ENCODE measurements around the gene TEN1.
"Not testable (repeated sequence)": the region's sequence is repeated elsewhere in the genome, so short reads cannot be mapped to it uniquely, and the experiment has no call there.

TEN1 gene

GRCh38 chr17:76025294-76025693 is 46.3 kb downstream of the TEN1 start:
- DNase-seq (ENCODE audit: low read depth in 2 of 2): no peak

- DNase-seq (ENCODE audit: low read depth in 2 of 2): no peak
These were observed 47.7 kb downstream of the TEN1 start for GRCh38 chr17:76026714-76027158.

GRCh38 chr17:76027159-76027839 is 48.3 kb downstream of the TEN1 start, which contains the start of gene EVPL:
Gene EVPL, minus strand, starts transcription at chr17:76027306. Its CDS starts 108 bp downstream, at chr17:76027198.
- DNase-seq (ENCODE audit: low read depth in 2 of 2): no peak

- no peak for DNase-seq (ENCODE audit: low read depth in 2 of 2)
These were observed 53.2 kb downstream of the TEN1 start for GRCh38 chr17:76032073-76032779.

- DNase-seq (ENCODE audit: low read depth in 2 of 2): no peak
These were observed 53.7 kb downstream of the TEN1 start for GRCh38 chr17:76032780-76033108.

GRCh38 chr17:76033139-76033538 is 54.1 kb downstream of the TEN1 start:
- DNase-seq (ENCODE audit: low read depth in 2 of 2): no peak

- DNase-seq (ENCODE audit: low read depth in 2 of 2): no peak
These were observed 55.6 kb downstream of the TEN1 start for GRCh38 chr17:76034428-76035350.

- no peak for DNase-seq (ENCODE audit: low read depth in 2 of 2)
These were observed 57.6 kb downstream of the TEN1 start for GRCh38 chr17:76036497-76037261.

GRCh38 chr17:76038050-76038449 is 59.0 kb downstream of the TEN1 start:
- no peak for DNase-seq (ENCODE audit: low read depth in 2 of 2)

- DNase-seq (ENCODE audit: low read depth in 2 of 2): no peak
These were observed 60.1 kb downstream of the TEN1 start for GRCh38 chr17:76039121-76039520.

GRCh38 chr17:76040376-76040775 is 61.3 kb downstream of the TEN1 start:
- no peak for DNase-seq (ENCODE audit: low read depth in 2 of 2)

- not testable (repeated sequence) for DNase-seq (ENCODE audit: low read depth in 2 of 2)
These were observed 63.8 kb downstream of the TEN1 start for GRCh38 chr17:76042868-76043267.

- DNase-seq (ENCODE audit: low read depth in 2 of 2): not testable (repeated sequence)
These were observed 65.5 kb downstream of the TEN1 start for GRCh38 chr17:76044475-76045007.

GRCh38 chr17:76046064-76046463 is 67.0 kb downstream of the TEN1 start:
- DNase-seq (ENCODE audit: low read depth in 2 of 2): no peak

GRCh38 chr17:76048025-76048605 is 69.1 kb downstream of the TEN1 start:
- DNase-seq (ENCODE audit: low read depth in 2 of 2): no peak

GRCh38 chr17:76048711-76049110 is 69.7 kb downstream of the TEN1 start:
- no peak for DNase-seq (ENCODE audit: low read depth in 2 of 2)

- DNase-seq (ENCODE audit: low read depth in 2 of 2): no peak
These were observed 70.2 kb downstream of the TEN1 start for GRCh38 chr17:76049239-76049638.

- DNase-seq (ENCODE audit: low read depth in 2 of 2): no peak
These were observed 70.9 kb downstream of the TEN1 start for GRCh38 chr17:76049836-76050537.

Data from activated CD8-positive, alpha-beta memory T cell treated with anti-CD3 and anti-CD28 coated beads for 4 hours (primary cell).